Endothelial cell of umbilical vein (primary cell): ENCODE measurements around the gene DNAJC7. TPM values are rescaled to one million over a fixed set of nuclear protein-coding genes. Genes with fewer than 3 reads are reported as not detected.

Experiments
- BruUV-seq: library from RNA; stranded (reverse); fragments of 400-500 nt; replicated peaks from 2 replicates; lab custom pipeline; 2021; lab: Mats Ljungman, UMichigan
- CTCF ChIA-PET: fragments of 300-600, 350-600 bp; sonication (Branson Sonifier 250); formaldehyde crosslinking; loops from one replicate; lab custom pipeline; 2021; ENCODE audit warnings: antibody characterized with exemption, inconsistent platforms; lab: Charles Lee
- POLR2A ChIA-PET: fragments of 300-600, 350-600 bp; sonication (Branson Sonifier 250); formaldehyde crosslinking; loops from one replicate; lab custom pipeline; 2021; ENCODE audit warnings: antibody characterized with exemption, inconsistent platforms; lab: Charles Lee
- DNase-seq: peaks from one replicate; pipeline ENCODE4 v3.0.0-alpha.2; 2011; ENCODE audit warnings: low read depth, low spot score
- FAIRE-seq: peaks from 2 replicates; lab custom pipeline; 2011; peaks lifted over from hg19 to GRCh38; lab: Jason Lieb, UNC
- H2AFZ ChIP-seq: 2 replicates; pipeline ENCODE4 v1.6.0; 2012; ENCODE audit warnings: low read depth, low read length, control low read depth, inconsistent platforms
- H3K27ac ChIP-seq: 2 replicates; pipeline ENCODE4 v1.5.1; 2011; ENCODE audit warnings: low read depth, mild to moderate bottlenecking, control low read depth, low read length, moderate library complexity; ENCODE audit not compliant: insufficient read depth
- H3K27me3 ChIP-seq, 2 experiments: 2 replicates each; pipeline versions ENCODE4 v1.6.0 to v1.6.1; 2011; ENCODE audit warnings: low read length in 2 of 2, mixed read lengths in 1 of 2; ENCODE audit not compliant: control insufficient read depth in 2 of 2, insufficient read depth in 2 of 2
- H3K36me3 ChIP-seq, 2 experiments: 2 replicates in 1 of 2; 3 replicates in 1 of 2; pipeline ENCODE4 v1.5.1; 2011; ENCODE audit warnings: low read length in 2 of 2, mild to moderate bottlenecking in 1 of 2, moderate library complexity in 1 of 2; ENCODE audit not compliant: control insufficient read depth in 2 of 2, insufficient read depth in 2 of 2; ENCODE audit errors: extremely low read depth in 1 of 2
- H3K4me1 ChIP-seq: 3 replicates; pipeline ENCODE4 v1.5.1; 2011; ENCODE audit warnings: mild to moderate bottlenecking, low read length; ENCODE audit not compliant: control insufficient read depth, insufficient read depth; ENCODE audit errors: extremely low read depth
- H3K4me2 ChIP-seq: 2 replicates; pipeline ENCODE4 v1.6.1; 2011; ENCODE audit warnings: low read length, control low read depth, mixed read lengths; ENCODE audit not compliant: insufficient read depth
- H3K4me3 ChIP-seq, 3 experiments: fragments of 200-600 bp in 1 of 3; sonication (generic), shearing (Covaris generic) in 1 of 3; replicated peaks in 1 of 3; 2 replicates each; pipeline ENCODE4 v1.5.1; 2011 to 2016; ENCODE audit warnings: control low read depth in 3 of 3, low read length in 3 of 3, mild to moderate bottlenecking in 2 of 3, inconsistent platforms in 1 of 3, low read depth in 1 of 3, moderate library complexity in 1 of 3; ENCODE audit not compliant: insufficient read depth in 1 of 3
- H3K79me2 ChIP-seq: 2 replicates; pipeline ENCODE4 v1.6.0; 2012; ENCODE audit warnings: low read length, inconsistent platforms; ENCODE audit not compliant: control insufficient read depth, insufficient read depth
- H3K9ac ChIP-seq: replicated peaks from 2 replicates; pipeline ENCODE3; 2011; ENCODE audit warnings: low read length, control low read depth; ENCODE audit not compliant: insufficient read depth; ENCODE audit errors: extremely low read depth
- H3K9me1 ChIP-seq: replicated peaks from 3 replicates; pipeline ENCODE4 v1.6.0; 2011; ENCODE audit warnings: mild to moderate bottlenecking, low read length; ENCODE audit not compliant: control insufficient read depth, insufficient read depth; ENCODE audit errors: extremely low read depth
- H3K9me3 ChIP-seq: replicated peaks from 2 replicates; pipeline ENCODE4 v1.5.1; 2012; ENCODE audit warnings: low read length, inconsistent platforms; ENCODE audit not compliant: control insufficient read depth, insufficient read depth
- H4K20me1 ChIP-seq: replicated peaks from 2 replicates; pipeline ENCODE3; 2011; ENCODE audit warnings: mild to moderate bottlenecking, low read length; ENCODE audit not compliant: control insufficient read depth, insufficient read depth; ENCODE audit errors: extremely low read depth
- CTCF ChIP-seq, 2 donors: IDR thresholded peaks; 1 replicate in 1 of 2; 2 replicates in 1 of 2; pipeline ENCODE4 v1.5.1; 2011; ENCODE audit warnings: low read length in 2 of 2, mild to moderate bottlenecking in 2 of 2, moderate library complexity in 2 of 2, control low read depth in 1 of 2, inconsistent platforms in 1 of 2, low read depth in 1 of 2; ENCODE audit not compliant: insufficient read depth in 1 of 2; ENCODE audit errors: extremely low read depth in 1 of 2
- EZH2 ChIP-seq: IDR thresholded peaks from 2 replicates; pipeline ENCODE4 v1.6.1; 2012; ENCODE audit warnings: borderline replicate concordance, low read depth, mild to moderate bottlenecking, moderate library complexity, low read length, inconsistent platforms; ENCODE audit not compliant: severe bottlenecking
- FOS ChIP-seq: IDR thresholded peaks from 2 replicates; pipeline ENCODE4 v1.6.1; 2011; ENCODE audit warnings: mild to moderate bottlenecking, low read length, moderate library complexity, borderline replicate concordance; ENCODE audit not compliant: insufficient read depth
- GATA2 ChIP-seq: IDR thresholded peaks from 2 replicates; pipeline ENCODE4 v1.7.0; 2011; ENCODE audit warnings: low read depth, mild to moderate bottlenecking, moderate library complexity, mixed read lengths, low read length; ENCODE audit not compliant: insufficient read length, insufficient read depth
- JUN ChIP-seq: IDR thresholded peaks from 2 replicates; pipeline ENCODE4 v1.6.1; 2011; ENCODE audit warnings: borderline replicate concordance, low read depth; ENCODE audit not compliant: insufficient read length, insufficient read depth
- MAX ChIP-seq: IDR thresholded peaks from 2 replicates; pipeline ENCODE4 v1.6.1; 2011; ENCODE audit not compliant: insufficient read depth, insufficient read length
- MYC ChIP-seq: IDR thresholded peaks from one replicate; pipeline ENCODE4 v1.6.1; 2011; ENCODE audit warnings: mild to moderate bottlenecking, low read depth, low read length
- POLR2A ChIP-seq: IDR thresholded peaks from 2 replicates; pipeline ENCODE4 v1.6.1; 2012; ENCODE audit warnings: low read depth, mild to moderate bottlenecking, control low read depth, low read length
- POLR2AphosphoS5 ChIP-seq: IDR thresholded peaks from 2 replicates; pipeline ENCODE4 v1.6.1; 2012; ENCODE audit warnings: low read depth, mild to moderate bottlenecking, control low read depth, low read length, moderate library complexity; ENCODE audit not compliant: insufficient read depth
- dilution Hi-C: fragments of 300-500 bp; cut with MboI; formaldehyde crosslinking; loops from one replicate; pipeline ENCODE4 v1.15.0; 2019; ENCODE audit warnings: low sequenced_read_pairs; ENCODE audit not compliant: extremely low pct_ligation_motif_present
- intact Hi-C: fragments of 100-400 bp; cut with micrococcal nuclease; formaldehyde crosslinking; loops from one replicate; pipeline ENCODE4 v1.10.0; 2022
- polyA plus RNA-seq, 4 experiments: library from polyadenylated mRNA; depleted of rRNA in 3 of 4; stranded (reverse) in 3 of 4; unstranded in 1 of 4; fragments of >200 nt; gene quantifications; 2 replicates each; pipeline versions ENCODE4 v1.2.1 to v1.2.3, GENCODE V29; 2011 to 2012; ENCODE audit warnings: missing spikeins in 1 of 4
- total RNA-seq: library from RNA; stranded (reverse); gene quantifications from 2 replicates; pipeline ENCODE4 v1.2.3, GENCODE V29; 2021

DNAJC7 gene
- total and polyA plus RNA-seq, 2 donors (not counting 3 experiments of a cell fraction or from before 2014, with no cell fraction given), result 19.8 to 111 TPM

GRCh38 chr17:41967141-41967920 is 49.9 kb downstream of the DNAJC7 start:
- intact Hi-C loops, result loop anchor here (5.0 kb wide), 1 partner anchor 50 kb away; the partner anchor contains the start of gene DNAJC7
- H4K20me1 ChIP-seq, result no peaks in the 10 kb centered on the region
- no peak for FAIRE-seq

GRCh38 chr17:41966463-41967140 is 50.6 kb downstream of the DNAJC7 start, which contains the start of gene CNP:
Gene CNP, plus strand, starts transcription at chr17:41966795. Its CDS starts 90 bp downstream, at chr17:41966885.
- ChIA-PET POLR2A (interaction anchor here (0.7 to 0.9 kb wide), 4 partner anchors 27 to 457 kb away, joined by 3 to 4 read pairs (median 3); partner anchors contain the start of genes CAVIN1 and NKIRAS2), CTCF (interaction anchor here (0.6 to 7.6 kb wide), 11 partner anchors 9 to 152 kb away, joined by 3 to 74 read pairs (median 4); partner anchors contain the start of genes DNAJC7, KAT2A and ODAD4)
- Histone ChIP-seq H3K9me1 (no peaks in the 10 kb centered on the region), H3K4me1 (peaks cover 18% of the 10 kb centered on the region), H3K4me2 (peak within 1 kb of the TSS; percentile 85), H3K36me3 (peaks cover 2 to 7% of the 10 kb centered on the region in 2 experiments), H3K9ac (peak within 1 kb of the TSS; percentile 95), H2AFZ (peak within 1 kb of the TSS; percentile 82), H3K27ac (peak within 1 kb of the TSS; percentile 51), H3K79me2 (peaks cover 22% of the 10 kb centered on the region), H3K27me3 (no peaks in the 10 kb centered on the region), H3K9me3 (no peaks in the 10 kb centered on the region), H3K4me3 (peak within 1 kb of the TSS; percentile 74 to 93 (median 80)), H4K20me1 (no peaks in the 10 kb centered on the region)
- DNase-seq (peak; percentile 91), FAIRE-seq (no peak)
- TF ChIP-seq GATA2, result no peak
- no peak for TF ChIP-seq FOS
- TF ChIP-seq CTCF (IDR thresholded peaks at IDR 0.05; ENCODE audit: extremely low read depth in 1 of 2, insufficient read depth in 1 of 2, low read depth in 1 of 2, low read length in 2 of 2), result no peak
- no peak for TF ChIP-seq EZH2
- TF ChIP-seq JUN, result no peak
- TF ChIP-seq MAX, result peak; percentile 13
- no peak for TF ChIP-seq MYC
- peak; percentile 97 for TF ChIP-seq POLR2AphosphoS5
- TF ChIP-seq POLR2A, result peak; percentile 96
- dilution Hi-C loops (loop anchor here (25.0 kb wide), 1 partner anchor 146 kb away; the partner anchor contains the start of genes DHX58, HSPB9 and KAT2A), intact Hi-C loops (loop anchor here (5.0 kb wide), 1 partner anchor 51 kb away; the partner anchor contains the start of gene DNAJC7)
- BruUV-seq, result no TSS peak

More at GRCh38 chr17:41967141-41967920, 49.9 kb downstream of the DNAJC7 start:
- Histone ChIP-seq H3K4me2 (peak overlapping the region; percentile 54), H3K9ac (peak overlapping the region; percentile 95), H3K9me1 (no peaks in the 10 kb centered on the region), H3K27ac (peak overlapping the region; percentile 51), H2AFZ (peak overlapping the region; percentile 23), H3K9me3 (no peaks in the 10 kb centered on the region), H3K36me3 (peaks cover 2 to 14% of the 10 kb centered on the region in 2 experiments), H3K4me3 (peak overlapping the region; percentile 74 to 93 (median 79)), H3K4me1 (peaks cover 18% of the 10 kb centered on the region), H3K27me3 (no peaks in the 10 kb centered on the region), H3K79me2 (peaks cover 22% of the 10 kb centered on the region)
- ChIA-PET POLR2A (interaction anchor here (0.5 kb wide), 1 partner anchor 12 kb away, joined by 5 read pairs; no protein-coding TSS in a partner anchor), CTCF (interaction anchor here (1.3 to 7.6 kb wide), 6 partner anchors 9 to 151 kb away, joined by 3 to 74 read pairs (median 5); partner anchors contain the start of genes KAT2A and ODAD4)
- no TSS peak for BruUV-seq
- no peak for TF ChIP-seq MYC
- TF ChIP-seq EZH2, result no peak
- no peak for TF ChIP-seq POLR2A
- dilution Hi-C loops, result loop anchor here (25.0 kb wide), 1 partner anchor 145 kb away; the partner anchor contains the start of genes DHX58, HSPB9 and KAT2A
- DNase-seq, result no peak
